Measurements from ENCODE around the gene DUSP8.
"Not testable (repeated sequence)": the region's sequence is repeated elsewhere in the genome, so short reads cannot be mapped to it uniquely, and the experiment has no call there.

DUSP8 gene

GRCh38 chr11:1572197-1573076, at the start of gene DUSP8:
DUSP8 (minus strand) TSS chr11:1572271; CDS start chr11:1565826, 6,445 bp downstream.
- peak; percentile 41 to 52 for DNase-seq (ENCODE audit: low read depth in 2 of 2)

- DNase-seq (ENCODE audit: low read depth in 2 of 2) = no peak
These were observed 47.4 kb upstream of the DUSP8 start for GRCh38 chr11:1619449-1619848.

- DNase-seq (ENCODE audit: low read depth in 2 of 2) = peak; percentile 3 to 14
These were observed 46.2 kb upstream of the DUSP8 start for GRCh38 chr11:1618231-1618630.

GRCh38 chr11:1608363-1608762, 36.3 kb upstream of the DUSP8 start, which contains the start of gene KRTAP5-3:
KRTAP5-3 (minus strand) TSS chr11:1608463; CDS start chr11:1608385, 78 bp downstream.
- DNase-seq (ENCODE audit: low read depth in 2 of 2) = no peak

- DNase-seq (ENCODE audit: low read depth in 2 of 2) = not testable (repeated sequence)
These were observed 35.8 kb upstream of the DUSP8 start for GRCh38 chr11:1607901-1608300.

- DNase-seq (ENCODE audit: low read depth in 2 of 2) = not testable (repeated sequence)
These were observed 35.2 kb upstream of the DUSP8 start for GRCh38 chr11:1607156-1607845.

GRCh38 chr11:1605923-1606322, 33.9 kb upstream of the DUSP8 start:
- not testable (repeated sequence) for DNase-seq (ENCODE audit: low read depth in 2 of 2)

GRCh38 chr11:1604711-1605110, 32.6 kb upstream of the DUSP8 start:
- DNase-seq (ENCODE audit: low read depth in 2 of 2) = no peak

- DNase-seq (ENCODE audit: low read depth in 2 of 2) = no peak
These were observed 32.1 kb upstream of the DUSP8 start for GRCh38 chr11:1604181-1604580.

- DNase-seq (ENCODE audit: low read depth in 2 of 2) = no peak
These were observed 31.6 kb upstream of the DUSP8 start for GRCh38 chr11:1603629-1604028.

- not testable (repeated sequence) for DNase-seq (ENCODE audit: low read depth in 2 of 2)
These were observed 29.6 kb upstream of the DUSP8 start for GRCh38 chr11:1601663-1602062.

GRCh38 chr11:1600626-1601025, 28.6 kb upstream of the DUSP8 start:
- DNase-seq (ENCODE audit: low read depth in 2 of 2) = no peak

GRCh38 chr11:1598816-1599215, 26.7 kb upstream of the DUSP8 start:
- DNase-seq (ENCODE audit: low read depth in 2 of 2) = no peak

- DNase-seq (ENCODE audit: low read depth in 2 of 2) = not testable (repeated sequence)
These were observed 26.3 kb upstream of the DUSP8 start for GRCh38 chr11:1598406-1598805.

- DNase-seq (ENCODE audit: low read depth in 2 of 2) = no peak
These were observed 25.9 kb upstream of the DUSP8 start, which contains the start of gene KRTAP5-2 for GRCh38 chr11:1597994-1598380. KRTAP5-2 (minus strand) TSS chr11:1598294; CDS start chr11:1598250, 44 bp downstream.

GRCh38 chr11:1597331-1597993, 25.4 kb upstream of the DUSP8 start:
- no peak for DNase-seq (ENCODE audit: low read depth in 2 of 2)

GRCh38 chr11:1596576-1597121, 24.6 kb upstream of the DUSP8 start:
- DNase-seq (ENCODE audit: low read depth in 2 of 2) = not testable (repeated sequence)

GRCh38 chr11:1595994-1596575, 24.0 kb upstream of the DUSP8 start:
- not testable (repeated sequence) for DNase-seq (ENCODE audit: low read depth in 2 of 2)

GRCh38 chr11:1592628-1593027, 20.6 kb upstream of the DUSP8 start:
- DNase-seq (ENCODE audit: low read depth in 2 of 2) = no peak

- no peak for DNase-seq (ENCODE audit: low read depth in 2 of 2)
These were observed 17.9 kb upstream of the DUSP8 start for GRCh38 chr11:1589996-1590395.

- DNase-seq (ENCODE audit: low read depth in 2 of 2) = not testable (repeated sequence)
These were observed 17.3 kb upstream of the DUSP8 start for GRCh38 chr11:1589191-1589963.

Measured in fibroblast of skin of left biceps (primary cell).